GM12892 (cell line): Measurements from ENCODE around the gene UGT1A1.

Experiments used
- POLR2A ChIP-seq: IDR thresholded peaks from 2 replicates; pipeline ENCODE4 v1.6.1; 2011; ENCODE audit warnings: low read depth, low read length, control low read depth
- POLR2AphosphoS5 ChIP-seq: IDR thresholded peaks from 2 replicates; pipeline ENCODE4 v1.6.1; 2011; ENCODE audit warnings: low read depth, low read length, control low read depth
- TAF1 ChIP-seq: IDR thresholded peaks from 2 replicates; pipeline ENCODE4 v1.6.1; 2011; ENCODE audit warnings: low read depth, mild to moderate bottlenecking, control low read depth, low read length, borderline replicate concordance

DNA sequence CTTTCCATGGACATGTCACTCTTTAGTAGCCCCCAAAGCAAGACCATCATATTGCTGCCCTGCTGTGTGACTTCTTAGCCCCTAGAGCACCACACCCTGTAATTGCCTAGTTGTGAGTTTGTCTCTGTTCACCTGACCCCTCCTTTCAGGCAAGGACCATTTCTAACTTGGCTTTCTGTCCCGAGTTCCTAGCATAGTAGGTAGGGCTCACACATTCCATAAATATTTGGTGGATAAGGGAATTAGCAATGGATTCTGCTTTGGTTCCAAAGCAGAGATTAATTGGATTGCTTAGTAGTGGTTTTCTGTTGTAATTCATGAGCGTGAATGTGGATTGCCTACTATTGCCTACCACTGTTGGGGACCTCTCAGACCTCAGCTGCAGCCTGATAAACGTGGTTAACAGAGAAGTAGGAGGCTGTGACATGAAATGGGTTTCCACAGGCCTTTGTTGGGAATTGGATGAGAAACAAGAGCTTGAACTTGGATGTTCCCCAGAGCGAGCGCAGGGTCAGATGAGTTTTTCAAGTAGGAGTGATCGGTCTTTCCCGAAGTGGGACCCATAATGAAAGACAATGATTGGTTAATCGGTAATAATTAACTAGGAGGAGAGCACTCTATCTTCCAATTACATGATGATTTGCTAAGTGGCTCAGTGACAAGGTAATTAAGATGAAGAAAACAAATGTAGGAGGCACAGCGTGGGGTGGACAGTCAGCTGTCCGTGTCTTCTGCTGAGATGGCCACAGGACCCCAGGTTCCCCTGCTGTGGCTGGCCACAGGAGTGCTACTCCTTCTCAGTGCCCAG, 13.4 kb upstream of the UGT1A1 start:
- TF ChIP-seq POLR2A (no peak), POLR2AphosphoS5 (no peak), TAF1 (no peak)
